NCI-H187 treated with DMSO at 0.1 percent for 48 hours (cell line): ENCODE results near the gene HMX2.

Source experiments
- DNase-seq: peaks from one replicate; lab custom pipeline; 2025; lab: John Stamatoyannopoulos, UW

HMX2 gene

GRCh38 chr10:123147635-123148413 is at the start of gene HMX2:
HMX2 (plus strand) TSS chr10:123148136; CDS start chr10:123148379, 243 bp downstream.
- DNase-seq, result no peak

- no peak for DNase-seq
Observed at GRCh38 chr10:123100030-123100762, 47.7 kb upstream of the HMX2 start.

- DNase-seq, result no peak
Observed at GRCh38 chr10:123101872-123102271, 46.1 kb upstream of the HMX2 start.

GRCh38 chr10:123102673-123103072 is 45.3 kb upstream of the HMX2 start:
- no peak for DNase-seq

- no peak for DNase-seq
Observed at GRCh38 chr10:123103944-123104343, 44.0 kb upstream of the HMX2 start.

- no peak for DNase-seq
Observed at GRCh38 chr10:123109466-123109865, 38.5 kb upstream of the HMX2 start.

- no peak for DNase-seq
Observed at GRCh38 chr10:123117644-123118417, 30.1 kb upstream of the HMX2 start.

GRCh38 chr10:123119081-123119480 is 28.9 kb upstream of the HMX2 start:
- no peak for DNase-seq

GRCh38 chr10:123126246-123126645 is 21.7 kb upstream of the HMX2 start:
- no peak for DNase-seq

GRCh38 chr10:123129618-123130271 is 18.2 kb upstream of the HMX2 start:
- DNase-seq, result no peak

- no peak for DNase-seq
Observed at GRCh38 chr10:123132576-123133477, 15.1 kb upstream of the HMX2 start.

- no peak for DNase-seq
Observed at GRCh38 chr10:123133541-123134342, 14.2 kb upstream of the HMX2 start.

- DNase-seq, result no peak
Observed at GRCh38 chr10:123134343-123134914, 13.5 kb upstream of the HMX2 start.

- DNase-seq, result no peak
Observed at GRCh38 chr10:123134915-123135414, 13.0 kb upstream of the HMX2 start.

GRCh38 chr10:123135415-123136141 is 12.4 kb upstream of the HMX2 start, which contains the start of gene HMX3:
HMX3 (plus strand) TSS chr10:123135970; CDS start chr10:123136051, 81 bp downstream.
- no peak for DNase-seq

- DNase-seq, result no peak
Observed at GRCh38 chr10:123136221-123136805, 11.6 kb upstream of the HMX2 start.

- DNase-seq, result no peak
Observed at GRCh38 chr10:123136806-123137642, 10.9 kb upstream of the HMX2 start.

GRCh38 chr10:123139165-123139520 is 8.8 kb upstream of the HMX2 start:
- DNase-seq, result no peak
